Spleen (tissue), 11 donors: ENCODE data around the gene MED27. TPM values are rescaled to one million over a fixed set of nuclear protein-coding genes. Genes with fewer than 3 reads are reported as not detected.

Source experiments
- DNase-seq: peaks from one replicate; pipeline ENCODE4 v3.0.0-alpha.2; 2020
- H3K27ac ChIP-seq, 8 donors: fragments of 200-600 bp; sonication (generic) in 7 of 8; 1 replicate in 4 of 8; 2 replicates in 4 of 8; pipeline versions ENCODE4 v1.5.0 to v1.8.0; 2016 to 2021; ENCODE audit warnings: inconsistent platforms in 4 of 8, mild to moderate bottlenecking in 4 of 8, moderate library complexity in 1 of 8
- H3K27me3 ChIP-seq, 7 donors: fragments of 200-600 bp; sonication (generic) in 6 of 7; replicated peaks in 1 of 7; 1 replicate in 4 of 7; 2 replicates in 3 of 7; pipeline versions ENCODE4 v1.5.0 to v1.8.0; 2016 to 2021; ENCODE audit warnings: inconsistent platforms in 3 of 7, mild to moderate bottlenecking in 1 of 7
- H3K36me3 ChIP-seq, 6 donors: fragments of 200-600 bp; sonication (generic) in 5 of 6; 1 replicate in 4 of 6; 2 replicates in 2 of 6; pipeline versions ENCODE4 v1.5.0 to v1.8.0; 2016 to 2021; ENCODE audit warnings: inconsistent platforms in 2 of 6
- H3K4me1 ChIP-seq, 6 donors: fragments of 200-600 bp; sonication (generic) in 5 of 6; 1 replicate in 3 of 6; 2 replicates in 3 of 6; pipeline versions ENCODE4 v1.5.0 to v1.8.0; 2016 to 2021; ENCODE audit warnings: inconsistent platforms in 3 of 6
- H3K4me3 ChIP-seq, 8 donors: fragments of 200-600 bp; sonication (generic) in 7 of 8; 1 replicate in 4 of 8; 2 replicates in 4 of 8; pipeline versions ENCODE4 v1.5.0 to v1.8.0; 2016 to 2021; ENCODE audit warnings: inconsistent platforms in 4 of 8, mild to moderate bottlenecking in 4 of 8, moderate library complexity in 2 of 8
- H3K9me3 ChIP-seq, 8 donors: fragments of 200-600 bp; sonication (generic) in 7 of 8; 1 replicate in 4 of 8; 2 replicates in 4 of 8; pipeline versions ENCODE4 v1.5.0 to v1.8.0; 2016 to 2021; ENCODE audit warnings: inconsistent platforms in 4 of 8
- POLR2A ChIP-seq, 3 donors: fragments of 450-650 bp; IDR thresholded peaks; one replicate each; pipeline ENCODE4 v1.5.1; 2017; ENCODE audit warnings: antibody characterized with exemption in 3 of 3, mild to moderate bottlenecking in 1 of 3
- POLR2AphosphoS5 ChIP-seq, 3 donors: sonication (generic); formaldehyde crosslinking; IDR thresholded peaks; one replicate each; pipeline ENCODE4 v1.5.1; 2017; ENCODE audit warnings: antibody characterized with exemption in 3 of 3
- WGBS, 5 donors: extraction: QIAGEN DNeasy Blood & Tissue Kit in 3 of 5; methylation state at CpG; one replicate each; pipeline versions ENCODE4 v1.1.5 to v1.1.7; 2013 to 2018; 5-methylcytosine and 5-hydroxymethylcytosine counted together
- intact Hi-C: fragments of 100-400 bp; cut with DNase I; formaldehyde crosslinking; loops from one replicate; pipeline ENCODE4 v1.15.0; 2023; ENCODE audit warnings: low total_unique reads
- polyA plus RNA-seq, 3 donors: library from polyadenylated mRNA; stranded (reverse); fragments of 200-250 nt; gene quantifications; one replicate each; pipeline ENCODE4 v1.2.1, GENCODE V29; 2013
- total RNA-seq, 7 donors: library from RNA; depleted of rRNA in 3 of 7; stranded (reverse); fragments of >200 nt in 3 of 7; fragmentation: NEBNext Ultra II Directional in 4 of 7; extraction: Animal tissue kit (Norgen Biotek cat#: 25700) in 4 of 7; gene quantifications; one replicate each; pipeline versions ENCODE4 v1.1.0 to v1.2.1, GENCODE V29; 2016 to 2021
- TF ChIP-seq, protein P1 (sequence below), 11 experiments: fragments of 200-600 bp in 7 of 11; fragments of 450-650 bp in 4 of 11; sonication (generic) in 4 of 11; IDR thresholded peaks in 8 of 11; conservative IDR thresholded peaks in 3 of 11; 1 replicate in 7 of 11; 2 replicates in 4 of 11; pipeline versions ENCODE4 v1.4.0 to v1.8.0; 2016 to 2021; ENCODE audit warnings: antibody characterized with exemption in 11 of 11, inconsistent platforms in 4 of 11, mild to moderate bottlenecking in 1 of 11
- donor health status: healthy with polysubstance abuse.
- donor health status: DM: no; HTN: no; CAD: no; lungs with moderate emphysema.
- donor health status: DM: no; HTN: no; CAD: no.
- donor health status: Bipolar disorder and iron deficiency.
- donor health status: healthy.
- donor health status: DM: no; HTN: no; CAD: no.
- donor health status: DM: yes; HTN: yes; CAD: no.

MED27 gene
- total and polyA plus RNA-seq, 10 donors: 13.1 to 22.4 (median 16.0) TPM

DNA sequence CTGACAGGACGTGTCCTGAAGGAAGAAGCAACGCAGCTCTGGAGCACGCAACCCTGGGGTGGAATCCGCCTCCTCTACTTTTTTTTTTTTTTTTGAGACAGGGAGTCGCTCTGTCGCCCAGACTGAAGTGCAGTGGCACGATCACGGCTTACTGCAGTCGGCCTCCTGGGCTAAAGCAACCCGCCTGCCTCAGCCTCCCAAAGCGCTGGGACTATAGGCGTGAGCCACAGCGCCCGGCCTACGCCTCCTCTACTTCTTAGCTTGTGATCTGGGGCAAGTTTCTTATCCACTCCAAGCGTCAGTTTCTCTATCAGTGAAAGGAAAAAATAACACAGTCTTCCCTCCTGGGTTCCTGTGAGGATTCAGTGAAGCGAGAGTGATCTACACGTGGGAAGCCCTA, 243.6 kb downstream of the MED27 start:
- intact Hi-C loops: no loop called here
- Histone ChIP-seq H3K36me3 (no peaks in the 10 kb centered on the region), H3K9me3 (peaks cover 0 to 25% (median 18%) of the 10 kb centered on the region in 8 donors), H3K27me3 (peaks cover 0 to 91% (median 8%) of the 10 kb centered on the region in 7 donors), H3K4me3 (no peak overlapping the region), H3K27ac (no peak overlapping the region), H3K4me1 (no peaks in the 10 kb centered on the region)
- DNase-seq: no peak
- 80 to 89% (median 82%) methylated on average over 18 of the region's 18 CpGs for WGBS, 5 donors
- TF ChIP-seq POLR2AphosphoS5 (IDR thresholded peaks at IDR 0.05): no peak
- TF ChIP-seq, protein P1, sequence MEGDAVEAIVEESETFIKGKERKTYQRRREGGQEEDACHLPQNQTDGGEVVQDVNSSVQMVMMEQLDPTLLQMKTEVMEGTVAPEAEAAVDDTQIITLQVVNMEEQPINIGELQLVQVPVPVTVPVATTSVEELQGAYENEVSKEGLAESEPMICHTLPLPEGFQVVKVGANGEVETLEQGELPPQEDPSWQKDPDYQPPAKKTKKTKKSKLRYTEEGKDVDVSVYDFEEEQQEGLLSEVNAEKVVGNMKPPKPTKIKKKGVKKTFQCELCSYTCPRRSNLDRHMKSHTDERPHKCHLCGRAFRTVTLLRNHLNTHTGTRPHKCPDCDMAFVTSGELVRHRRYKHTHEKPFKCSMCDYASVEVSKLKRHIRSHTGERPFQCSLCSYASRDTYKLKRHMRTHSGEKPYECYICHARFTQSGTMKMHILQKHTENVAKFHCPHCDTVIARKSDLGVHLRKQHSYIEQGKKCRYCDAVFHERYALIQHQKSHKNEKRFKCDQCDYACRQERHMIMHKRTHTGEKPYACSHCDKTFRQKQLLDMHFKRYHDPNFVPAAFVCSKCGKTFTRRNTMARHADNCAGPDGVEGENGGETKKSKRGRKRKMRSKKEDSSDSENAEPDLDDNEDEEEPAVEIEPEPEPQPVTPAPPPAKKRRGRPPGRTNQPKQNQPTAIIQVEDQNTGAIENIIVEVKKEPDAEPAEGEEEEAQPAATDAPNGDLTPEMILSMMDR (IDR thresholded peaks at IDR 0.05 in 8 of 11, conservative IDR thresholded peaks at IDR 0.05 in 3 of 11): no peak
- TF ChIP-seq POLR2A (IDR thresholded peaks at IDR 0.05): no peak

DNA sequence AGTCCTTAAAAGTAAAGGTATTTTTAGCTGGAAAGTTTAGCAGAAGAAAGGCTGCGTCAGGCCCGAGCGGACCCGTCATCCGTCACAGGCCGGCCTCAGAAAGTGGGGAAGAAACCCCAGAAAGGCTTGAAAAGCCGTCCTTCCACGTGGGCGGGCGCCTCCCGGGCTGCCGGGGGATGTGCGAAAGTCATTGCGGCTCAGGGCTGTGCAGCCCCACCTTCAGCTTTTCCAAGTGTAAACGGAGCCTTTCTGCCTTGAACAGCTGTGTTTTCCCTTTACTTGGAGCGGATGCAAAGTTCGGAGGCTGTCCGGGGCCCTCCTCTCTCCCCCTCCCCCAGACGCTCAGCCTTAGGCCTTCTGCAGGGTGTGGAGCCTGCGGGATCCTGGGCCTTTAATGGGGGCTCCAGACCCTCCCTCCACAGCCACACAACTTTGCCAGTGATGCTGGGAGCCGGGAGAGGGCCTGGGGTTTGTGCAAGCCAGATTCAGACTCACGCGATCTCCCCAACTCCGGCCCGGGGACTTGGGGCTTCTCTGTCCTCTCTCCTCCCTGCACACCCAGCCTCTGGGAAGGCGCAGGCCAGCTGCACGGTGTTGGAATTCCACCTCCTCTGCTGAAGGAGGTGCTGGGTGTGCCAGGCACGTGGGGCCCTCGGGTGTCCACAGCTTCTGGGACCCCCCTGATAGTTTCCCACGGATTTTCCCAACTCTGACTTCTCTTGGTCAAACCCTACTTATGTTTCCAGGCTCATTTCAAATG, 244.3 kb downstream of the MED27 start:
- intact Hi-C loops: no loop called here
- 42 to 63% (median 56%) methylated on average over 27 to 30 of the region's 30 CpGs for WGBS, 5 donors
- Histone ChIP-seq H3K27ac (no peak overlapping the region), H3K9me3 (peaks cover 0 to 25% (median 18%) of the 10 kb centered on the region in 8 donors), H3K4me1 (no peaks in the 10 kb centered on the region), H3K4me3 (no peak overlapping the region), H3K27me3 (peaks cover 0 to 87% (median 8%) of the 10 kb centered on the region in 7 donors), H3K36me3 (no peaks in the 10 kb centered on the region)
- TF ChIP-seq POLR2A (IDR thresholded peaks at IDR 0.05) (no peak), POLR2AphosphoS5 (IDR thresholded peaks at IDR 0.05) (no peak)
- TF ChIP-seq, protein P1 (IDR thresholded peaks at IDR 0.05 in 8 of 11, conservative IDR thresholded peaks at IDR 0.05 in 3 of 11): no peak
- no peak for DNase-seq

DNA sequence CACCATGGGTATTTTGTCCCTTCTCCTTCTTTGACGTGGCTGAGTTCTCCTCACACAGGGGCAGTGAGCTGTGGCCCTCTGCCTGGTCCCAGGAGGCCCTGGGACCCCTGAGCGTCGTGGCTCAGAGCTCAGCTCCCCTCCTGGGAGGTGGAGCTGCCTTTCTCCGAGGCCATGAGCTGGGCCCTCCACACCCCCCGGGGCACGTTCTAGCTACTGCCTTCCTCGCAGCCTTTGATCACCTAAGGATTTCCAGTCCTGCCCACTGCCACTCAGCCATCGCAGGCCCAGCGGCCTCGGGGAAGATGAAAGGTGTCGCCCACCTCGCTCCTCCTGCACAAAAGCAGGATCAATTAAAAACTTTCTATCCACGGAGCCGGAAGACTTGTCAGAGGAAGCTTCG, 244.9 kb downstream of the MED27 start:
- Histone ChIP-seq H3K4me3 (no peak overlapping the region), H3K36me3 (no peaks in the 10 kb centered on the region), H3K27ac (no peak overlapping the region), H3K4me1 (no peaks in the 10 kb centered on the region), H3K27me3 (peaks cover 0 to 81% (median 8%) of the 10 kb centered on the region in 7 donors), H3K9me3 (peaks cover 0 to 25% (median 18%) of the 10 kb centered on the region in 8 donors)
- 50 to 62% (median 58%) methylated on average over 13 to 15 of the region's 15 CpGs for WGBS, 5 donors
- intact Hi-C loops: no loop called here
- no peak for DNase-seq
- TF ChIP-seq POLR2AphosphoS5 (IDR thresholded peaks at IDR 0.05): no peak
- TF ChIP-seq, protein P1 (IDR thresholded peaks at IDR 0.05 in 8 of 11, conservative IDR thresholded peaks at IDR 0.05 in 3 of 11): no peak
- TF ChIP-seq POLR2A (IDR thresholded peaks at IDR 0.05): no peak

DNA sequence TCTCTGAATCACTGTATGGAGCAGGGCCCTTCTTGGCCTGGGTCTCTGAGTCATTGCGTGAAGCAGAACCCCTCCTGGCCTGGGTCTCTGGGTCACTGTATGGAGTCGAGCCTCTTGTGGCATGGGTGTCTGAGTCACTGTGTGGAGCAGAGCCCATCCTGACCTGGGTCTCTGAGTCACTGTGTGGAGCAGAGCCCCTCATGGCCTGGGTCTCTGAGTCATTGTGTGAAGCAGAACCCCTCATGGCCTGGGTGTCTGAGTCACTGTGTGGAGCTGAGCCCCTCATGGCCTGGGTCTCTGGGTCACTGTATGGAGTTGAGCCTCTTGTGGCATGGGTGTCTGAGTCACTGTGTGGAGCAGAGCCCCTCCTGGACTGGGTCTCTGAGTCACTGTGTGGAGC, 245.8 kb downstream of the MED27 start:
- no peaks in the 10 kb centered on the region for H3K4me1 ChIP-seq
- DNase-seq: no peak
- H3K27me3 ChIP-seq: peaks cover 0 to 73% (median 8%) of the 10 kb centered on the region in 7 donors
- H3K36me3 ChIP-seq: no peaks in the 10 kb centered on the region
- TF ChIP-seq, protein P1 (IDR thresholded peaks at IDR 0.05 in 8 of 11, conservative IDR thresholded peaks at IDR 0.05 in 3 of 11): no peak
- no peak for TF ChIP-seq POLR2A (IDR thresholded peaks at IDR 0.05)
- TF ChIP-seq POLR2AphosphoS5 (IDR thresholded peaks at IDR 0.05): no peak
- peaks cover 0 to 25% (median 18%) of the 10 kb centered on the region in 8 donors for H3K9me3 ChIP-seq
- no peak overlapping the region for H3K27ac ChIP-seq
- no peak overlapping the region for H3K4me3 ChIP-seq
- 71 to 98% (median 92%) methylated on average over 2 of the region's 2 CpGs for WGBS, 5 donors
- intact Hi-C loops: no loop called here
